Measurements from ENCODE around the gene MYH2. TPM values are rescaled to one million over a fixed set of nuclear protein-coding genes. Genes with fewer than 3 reads are reported as not detected.
A peak's percentile ranks its signal among the peaks of the same experiment; 100 is the strongest.

The MYH2 gene
- total RNA-seq, 2 donors from 2014 or later = 0.99 TPM; not detected in 1

GRCh38 chr17:10516065-10516464 is 33.4 kb downstream of the MYH2 start:
- no peaks in the 10 kb centered on the region for H3K27me3 ChIP-seq (ENCODE audit: control insufficient read depth, insufficient read depth, low read length, poor library complexity, severe bottlenecking)
- H3K9me3 Mint-ChIP-seq = no peaks in the 10 kb centered on the region
- H3K4me3 ChIP-seq (ENCODE audit: low read length) = no peak overlapping the region
- no peak overlapping the region for H3K9ac ChIP-seq (ENCODE audit: extremely low read depth, low read length, poor library complexity, severe bottlenecking)
- no peaks in the 10 kb centered on the region for H3K4me1 ChIP-seq (ENCODE audit: control insufficient read depth, insufficient read depth, low read length)
- no peaks in the 10 kb centered on the region for H3K4me1 Mint-ChIP-seq
- no peak overlapping the region for H3K27ac ChIP-seq (ENCODE audit: low read depth, low read length)
- H3K36me3 ChIP-seq (ENCODE audit: control insufficient read depth, insufficient read depth, low read length) = no peaks in the 10 kb centered on the region
- no peaks in the 10 kb centered on the region for H3K9me3 ChIP-seq (ENCODE audit: control insufficient read depth, low read length)
- no peak overlapping the region for H3K27ac Mint-ChIP-seq
- H3K27me3 Mint-ChIP-seq (ENCODE audit: insufficient read depth) = no peaks in the 10 kb centered on the region
- H3K4me3 Mint-ChIP-seq = no peak overlapping the region
- TF ChIP-seq CTCF (conservative IDR thresholded peaks at IDR 0.05) = no peak
- H3K36me3 Mint-ChIP-seq (ENCODE audit: low read depth) = no peaks in the 10 kb centered on the region
- no peak for DNase-seq
- WGBS, 2 experiments (ENCODE audit: insufficient coverage in 1 of 2, insufficient read length in 1 of 2) = 97 to 98% methylated on average over 7 of the region's 7 CpGs

GRCh38 chr17:10513299-10514067 is 36.0 kb downstream of the MYH2 start:
- Mint-ChIP-seq H3K36me3 (ENCODE audit: low read depth) (no peaks in the 10 kb centered on the region), H3K4me1 (no peaks in the 10 kb centered on the region), H3K4me3 (no peak overlapping the region), H3K27me3 (ENCODE audit: insufficient read depth) (no peaks in the 10 kb centered on the region), H3K27ac (no peak overlapping the region), H3K9me3 (no peaks in the 10 kb centered on the region)
- Histone ChIP-seq H3K27me3 (ENCODE audit: control insufficient read depth, insufficient read depth, low read length, poor library complexity, severe bottlenecking) (peaks cover 4% of the 10 kb centered on the region), H3K9me3 (ENCODE audit: control insufficient read depth, low read length) (no peaks in the 10 kb centered on the region), H3K27ac (ENCODE audit: low read depth, low read length) (no peak overlapping the region), H3K4me3 (ENCODE audit: low read length) (no peak overlapping the region), H3K4me1 (ENCODE audit: control insufficient read depth, insufficient read depth, low read length) (no peaks in the 10 kb centered on the region), H3K36me3 (ENCODE audit: control insufficient read depth, insufficient read depth, low read length) (no peaks in the 10 kb centered on the region), H3K9ac (ENCODE audit: extremely low read depth, low read length, poor library complexity, severe bottlenecking) (no peak overlapping the region)
- WGBS, 2 experiments (ENCODE audit: insufficient coverage in 1 of 2, insufficient read length in 1 of 2) = 58 to 61% methylated on average over 2 to 6 of the region's 6 CpGs
- peak; percentile 57 for TF ChIP-seq CTCF (conservative IDR thresholded peaks at IDR 0.05)
- no peak for DNase-seq

GRCh38 chr17:10512856-10513255 is 36.6 kb downstream of the MYH2 start:
- no peak for TF ChIP-seq CTCF (conservative IDR thresholded peaks at IDR 0.05)
- H3K9me3 ChIP-seq (ENCODE audit: control insufficient read depth, low read length) = no peaks in the 10 kb centered on the region
- Mint-ChIP-seq H3K36me3 (ENCODE audit: low read depth) (no peaks in the 10 kb centered on the region), H3K27me3 (ENCODE audit: insufficient read depth) (no peaks in the 10 kb centered on the region), H3K4me3 (no peak overlapping the region), H3K27ac (no peak overlapping the region), H3K4me1 (no peaks in the 10 kb centered on the region), H3K9me3 (no peaks in the 10 kb centered on the region)
- H3K27ac ChIP-seq (ENCODE audit: low read depth, low read length) = no peak overlapping the region
- 93 to 100% methylated on average over 1 to 2 of the region's 2 CpGs for WGBS, 2 experiments (ENCODE audit: insufficient coverage in 1 of 2, insufficient read length in 1 of 2)
- no peak overlapping the region for H3K4me3 ChIP-seq (ENCODE audit: low read length)
- H3K9ac ChIP-seq (ENCODE audit: extremely low read depth, low read length, poor library complexity, severe bottlenecking) = no peak overlapping the region
- no peak for DNase-seq
- no peaks in the 10 kb centered on the region for H3K4me1 ChIP-seq (ENCODE audit: control insufficient read depth, insufficient read depth, low read length)
- no peaks in the 10 kb centered on the region for H3K36me3 ChIP-seq (ENCODE audit: control insufficient read depth, insufficient read depth, low read length)
- H3K27me3 ChIP-seq (ENCODE audit: control insufficient read depth, insufficient read depth, low read length, poor library complexity, severe bottlenecking) = peaks cover 4% of the 10 kb centered on the region
